ENCODE data around the gene HCN4.

GRCh38 chr15:73270366-73271097 is 98.2 kb downstream of the HCN4 start:
- TF ChIP-seq CTCF (IDR thresholded peaks at IDR 0.05; ENCODE audit: low read depth, low read length) (no peak), EZH2phosphoT487 (IDR thresholded peaks at IDR 0.05; ENCODE audit: low read depth) (no peak)

All from OCI-LY3 (cell line).